ENCODE measurements around the gene DNM3.

GRCh38 chr1:172390301-172390682, 549.0 kb downstream of the DNM3 start:
- TF ChIP-seq, protein P1, sequence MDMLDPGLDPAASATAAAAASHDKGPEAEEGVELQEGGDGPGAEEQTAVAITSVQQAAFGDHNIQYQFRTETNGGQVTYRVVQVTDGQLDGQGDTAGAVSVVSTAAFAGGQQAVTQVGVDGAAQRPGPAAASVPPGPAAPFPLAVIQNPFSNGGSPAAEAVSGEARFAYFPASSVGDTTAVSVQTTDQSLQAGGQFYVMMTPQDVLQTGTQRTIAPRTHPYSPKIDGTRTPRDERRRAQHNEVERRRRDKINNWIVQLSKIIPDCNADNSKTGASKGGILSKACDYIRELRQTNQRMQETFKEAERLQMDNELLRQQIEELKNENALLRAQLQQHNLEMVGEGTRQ (IDR thresholded peaks at IDR 0.05; ENCODE audit: borderline replicate concordance, low read depth, low read length), result no peak
- TF ChIP-seq SIN3A (IDR thresholded peaks at IDR 0.05; ENCODE audit: low read depth, low read length) (no peak), CTCF (IDR thresholded peaks at IDR 0.05 in 2 of 3, conservative IDR thresholded peaks at IDR 0.05 in 1 of 3; ENCODE audit: control insufficient read depth in 2 of 3, extremely low read depth in 1 of 3, insufficient read depth in 1 of 3, low read depth in 3 of 3, low read length in 3 of 3) (no peak), POLR2AphosphoS5 (IDR thresholded peaks at IDR 0.05; ENCODE audit: low read length) (no peak), SIX5 (IDR thresholded peaks at IDR 0.05; ENCODE audit: low read depth, low read length, severe bottlenecking) (no peak), HDAC2 (IDR thresholded peaks at IDR 0.05) (no peak), RAD21 (IDR thresholded peaks at IDR 0.05; ENCODE audit: insufficient read depth, low read depth, low read length) (no peak), NFYA (IDR thresholded peaks at IDR 0.05; ENCODE audit: borderline replicate concordance, low read depth, low read length) (no peak), ZBTB33 (IDR thresholded peaks at IDR 0.05) (no peak)
- TF ChIP-seq, protein P2, sequence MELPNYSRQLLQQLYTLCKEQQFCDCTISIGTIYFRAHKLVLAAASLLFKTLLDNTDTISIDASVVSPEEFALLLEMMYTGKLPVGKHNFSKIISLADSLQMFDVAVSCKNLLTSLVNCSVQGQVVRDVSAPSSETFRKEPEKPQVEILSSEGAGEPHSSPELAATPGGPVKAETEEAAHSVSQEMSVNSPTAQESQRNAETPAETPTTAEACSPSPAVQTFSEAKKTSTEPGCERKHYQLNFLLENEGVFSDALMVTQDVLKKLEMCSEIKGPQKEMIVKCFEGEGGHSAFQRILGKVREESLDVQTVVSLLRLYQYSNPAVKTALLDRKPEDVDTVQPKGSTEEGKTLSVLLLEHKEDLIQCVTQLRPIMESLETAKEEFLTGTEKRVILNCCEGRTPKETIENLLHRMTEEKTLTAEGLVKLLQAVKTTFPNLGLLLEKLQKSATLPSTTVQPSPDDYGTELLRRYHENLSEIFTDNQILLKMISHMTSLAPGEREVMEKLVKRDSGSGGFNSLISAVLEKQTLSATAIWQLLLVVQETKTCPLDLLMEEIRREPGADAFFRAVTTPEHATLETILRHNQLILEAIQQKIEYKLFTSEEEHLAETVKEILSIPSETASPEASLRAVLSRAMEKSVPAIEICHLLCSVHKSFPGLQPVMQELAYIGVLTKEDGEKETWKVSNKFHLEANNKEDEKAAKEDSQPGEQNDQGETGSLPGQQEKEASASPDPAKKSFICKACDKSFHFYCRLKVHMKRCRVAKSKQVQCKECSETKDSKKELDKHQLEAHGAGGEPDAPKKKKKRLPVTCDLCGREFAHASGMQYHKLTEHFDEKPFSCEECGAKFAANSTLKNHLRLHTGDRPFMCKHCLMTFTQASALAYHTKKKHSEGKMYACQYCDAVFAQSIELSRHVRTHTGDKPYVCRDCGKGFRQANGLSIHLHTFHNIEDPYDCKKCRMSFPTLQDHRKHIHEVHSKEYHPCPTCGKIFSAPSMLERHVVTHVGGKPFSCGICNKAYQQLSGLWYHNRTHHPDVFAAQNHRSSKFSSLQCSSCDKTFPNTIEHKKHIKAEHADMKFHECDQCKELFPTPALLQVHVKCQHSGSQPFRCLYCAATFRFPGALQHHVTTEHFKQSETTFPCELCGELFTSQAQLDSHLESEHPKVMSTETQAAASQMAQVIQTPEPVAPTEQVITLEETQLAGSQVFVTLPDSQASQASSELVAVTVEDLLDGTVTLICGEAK (IDR thresholded peaks at IDR 0.05; ENCODE audit: borderline replicate concordance), result no peak

Data from GM12878 (cell line).